ENCODE results near the gene ACSM6. TPM values are rescaled to one million over a fixed set of nuclear protein-coding genes. Genes with fewer than 3 reads are reported as not detected.

Gene ACSM6
- total RNA-seq, 4 donors from 2014 or later: 1.2 TPM; not detected in 3

- H3K4me1 ChIP-seq: peaks cover 0 to 23% (median 12%) of the 10 kb centered on the region in 3 donors
- no peaks in the 10 kb centered on the region for H3K27me3 ChIP-seq
- TF ChIP-seq EP300 (IDR thresholded peaks at IDR 0.05): no peak
- TF ChIP-seq POLR2A (IDR thresholded peaks at IDR 0.05): no peak
- TF ChIP-seq, protein P1, sequence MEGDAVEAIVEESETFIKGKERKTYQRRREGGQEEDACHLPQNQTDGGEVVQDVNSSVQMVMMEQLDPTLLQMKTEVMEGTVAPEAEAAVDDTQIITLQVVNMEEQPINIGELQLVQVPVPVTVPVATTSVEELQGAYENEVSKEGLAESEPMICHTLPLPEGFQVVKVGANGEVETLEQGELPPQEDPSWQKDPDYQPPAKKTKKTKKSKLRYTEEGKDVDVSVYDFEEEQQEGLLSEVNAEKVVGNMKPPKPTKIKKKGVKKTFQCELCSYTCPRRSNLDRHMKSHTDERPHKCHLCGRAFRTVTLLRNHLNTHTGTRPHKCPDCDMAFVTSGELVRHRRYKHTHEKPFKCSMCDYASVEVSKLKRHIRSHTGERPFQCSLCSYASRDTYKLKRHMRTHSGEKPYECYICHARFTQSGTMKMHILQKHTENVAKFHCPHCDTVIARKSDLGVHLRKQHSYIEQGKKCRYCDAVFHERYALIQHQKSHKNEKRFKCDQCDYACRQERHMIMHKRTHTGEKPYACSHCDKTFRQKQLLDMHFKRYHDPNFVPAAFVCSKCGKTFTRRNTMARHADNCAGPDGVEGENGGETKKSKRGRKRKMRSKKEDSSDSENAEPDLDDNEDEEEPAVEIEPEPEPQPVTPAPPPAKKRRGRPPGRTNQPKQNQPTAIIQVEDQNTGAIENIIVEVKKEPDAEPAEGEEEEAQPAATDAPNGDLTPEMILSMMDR (IDR thresholded peaks at IDR 0.05): no peak
- TF ChIP-seq POLR2AphosphoS5 (IDR thresholded peaks at IDR 0.05): no peak
- WGBS, 2 donors (ENCODE audit: low coverage in 1 of 2): 92 to 100% methylated on average over 4 of the region's 6 CpGs
- no peak for ATAC-seq
- H3K9me3 ChIP-seq: no peaks in the 10 kb centered on the region
- H3K36me3 ChIP-seq: peaks cover 0 to 30% of the 10 kb centered on the region in 2 donors
- no peak overlapping the region for H3K4me3 ChIP-seq
- H3K27ac ChIP-seq: peak overlapping the region in 1 of 4 donors; percentile 5
These were observed 70.4 kb downstream of the ACSM6 start for GRCh38 chr10:95264227-95265051.

- H3K27ac ChIP-seq: no peak overlapping the region
- no peaks in the 10 kb centered on the region for H3K9me3 ChIP-seq
- no peaks in the 10 kb centered on the region for H3K27me3 ChIP-seq
- H3K4me3 ChIP-seq: no peak overlapping the region
- no peak for ATAC-seq
- peaks cover 0 to 20% of the 10 kb centered on the region in 2 donors for H3K36me3 ChIP-seq
- 100% methylated on average over 1 to 3 of the region's 8 CpGs for WGBS, 2 donors (ENCODE audit: low coverage in 1 of 2)
- TF ChIP-seq EP300 (IDR thresholded peaks at IDR 0.05): no peak
- TF ChIP-seq, protein P1 (IDR thresholded peaks at IDR 0.05): no peak
- no peak for TF ChIP-seq POLR2A (IDR thresholded peaks at IDR 0.05)
- TF ChIP-seq POLR2AphosphoS5 (IDR thresholded peaks at IDR 0.05): no peak
- peaks cover 0 to 15% (median 8%) of the 10 kb centered on the region in 3 donors for H3K4me1 ChIP-seq
These were observed 71.5 kb downstream of the ACSM6 start for GRCh38 chr10:95265572-95265971.

GRCh38 chr10:95266674-95267095 is 72.6 kb downstream of the ACSM6 start:
- TF ChIP-seq EP300 (IDR thresholded peaks at IDR 0.05): no peak
- TF ChIP-seq, protein P1 (IDR thresholded peaks at IDR 0.05): no peak
- no peak for TF ChIP-seq POLR2A (IDR thresholded peaks at IDR 0.05)
- no peak for TF ChIP-seq POLR2AphosphoS5 (IDR thresholded peaks at IDR 0.05)
- Histone ChIP-seq H3K9me3 (no peaks in the 10 kb centered on the region), H3K4me1 (peaks cover 0 to 7% (median 0%) of the 10 kb centered on the region in 3 donors), H3K4me3 (no peak overlapping the region), H3K36me3 (peaks cover 0 to 14% of the 10 kb centered on the region in 2 donors), H3K27ac (peak overlapping the region in 3 of 4 donors; percentile 34 to 85 (median 52)), H3K27me3 (no peaks in the 10 kb centered on the region)
- WGBS, 2 donors (ENCODE audit: low coverage in 1 of 2): 17 to 30% methylated on average over 1 of the region's 1 CpG
- ATAC-seq: peak; percentile 71

DNA sequence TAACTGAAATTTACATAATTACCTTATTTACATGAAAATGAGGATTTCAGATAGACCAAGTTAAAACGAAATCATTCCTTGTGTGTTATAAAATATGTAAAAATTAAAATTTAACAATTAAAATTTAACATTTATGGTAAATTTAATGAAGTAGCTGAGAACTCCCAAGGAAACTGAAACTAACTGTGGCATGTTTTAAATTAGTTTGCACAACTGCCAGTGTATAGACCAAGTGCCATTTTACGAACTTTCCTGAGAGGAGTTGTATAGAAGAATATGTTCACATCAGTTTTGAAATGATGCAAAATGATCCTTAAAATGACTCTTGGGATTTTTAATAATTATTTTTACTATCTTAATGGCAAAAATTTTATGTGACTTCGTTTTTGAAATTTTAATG is 73.2 kb downstream of the ACSM6 start:
- 90 to 94% methylated on average over 3 of the region's 3 CpGs for WGBS, 2 donors (ENCODE audit: low coverage in 1 of 2)
- no peak for ATAC-seq
- H3K27me3 ChIP-seq: no peaks in the 10 kb centered on the region

More for the DNA sequence above, 73.2 kb downstream of the ACSM6 start:
- H3K36me3 ChIP-seq: peaks cover 0 to 14% of the 10 kb centered on the region in 2 donors
- TF ChIP-seq EP300 (IDR thresholded peaks at IDR 0.05) (no peak), POLR2AphosphoS5 (IDR thresholded peaks at IDR 0.05) (no peak), POLR2A (IDR thresholded peaks at IDR 0.05) (no peak)
- TF ChIP-seq, protein P1 (IDR thresholded peaks at IDR 0.05): no peak
- peak overlapping the region in 3 of 4 donors; percentile 52 to 85 (median 70) for H3K27ac ChIP-seq
- H3K4me3 ChIP-seq: no peak overlapping the region
- peaks cover 0 to 8% (median 0%) of the 10 kb centered on the region in 3 donors for H3K4me1 ChIP-seq
- H3K9me3 ChIP-seq: no peaks in the 10 kb centered on the region
